ENCODE measurements around the gene ENG. TPM values are rescaled to one million over a fixed set of nuclear protein-coding genes. Genes with fewer than 3 reads are reported as not detected.

Gene ENG
- total RNA-seq, 1 experiment from 2014 or later, result 29.9 TPM

- no peak for DNase-seq (ENCODE audit: low spot score)
- intact Hi-C loops (cut with micrococcal nuclease; ENCODE audit: unreplicated experiment), result no loop called here
- no peak overlapping the region for H3K27ac ChIP-seq (ENCODE audit: low read depth, low read length, poor library complexity, severe bottlenecking)
- H3K36me3 ChIP-seq (ENCODE audit: insufficient read depth, low read length, poor library complexity, severe bottlenecking), result no peaks in the 10 kb centered on the region
- TF ChIP-seq EZH2 (IDR thresholded peaks at IDR 0.05; ENCODE audit: borderline replicate concordance, low read depth, low read length, poor library complexity, severe bottlenecking), result no peak
- TF ChIP-seq, protein P1, sequence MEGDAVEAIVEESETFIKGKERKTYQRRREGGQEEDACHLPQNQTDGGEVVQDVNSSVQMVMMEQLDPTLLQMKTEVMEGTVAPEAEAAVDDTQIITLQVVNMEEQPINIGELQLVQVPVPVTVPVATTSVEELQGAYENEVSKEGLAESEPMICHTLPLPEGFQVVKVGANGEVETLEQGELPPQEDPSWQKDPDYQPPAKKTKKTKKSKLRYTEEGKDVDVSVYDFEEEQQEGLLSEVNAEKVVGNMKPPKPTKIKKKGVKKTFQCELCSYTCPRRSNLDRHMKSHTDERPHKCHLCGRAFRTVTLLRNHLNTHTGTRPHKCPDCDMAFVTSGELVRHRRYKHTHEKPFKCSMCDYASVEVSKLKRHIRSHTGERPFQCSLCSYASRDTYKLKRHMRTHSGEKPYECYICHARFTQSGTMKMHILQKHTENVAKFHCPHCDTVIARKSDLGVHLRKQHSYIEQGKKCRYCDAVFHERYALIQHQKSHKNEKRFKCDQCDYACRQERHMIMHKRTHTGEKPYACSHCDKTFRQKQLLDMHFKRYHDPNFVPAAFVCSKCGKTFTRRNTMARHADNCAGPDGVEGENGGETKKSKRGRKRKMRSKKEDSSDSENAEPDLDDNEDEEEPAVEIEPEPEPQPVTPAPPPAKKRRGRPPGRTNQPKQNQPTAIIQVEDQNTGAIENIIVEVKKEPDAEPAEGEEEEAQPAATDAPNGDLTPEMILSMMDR (conservative IDR thresholded peaks at IDR 0.05; ENCODE audit: low read depth, low read length), result no peak
- no TSS peak for BruUV-seq (replicated peaks)
- peaks cover 7% of the 10 kb centered on the region for H3K4me1 ChIP-seq (ENCODE audit: insufficient read depth, low read length, poor library complexity, severe bottlenecking)
- H3K4me3 ChIP-seq (ENCODE audit: low read depth, low read length, poor library complexity, severe bottlenecking), result no peak overlapping the region
- POLR2A ChIA-PET (ENCODE audit: low non-redundant PET), result no interaction called here
- no peaks in the 10 kb centered on the region for H3K27me3 ChIP-seq (replicated peaks; ENCODE audit: insufficient read depth, low read depth, low read length, poor library complexity)
- CTCF ChIA-PET, result no interaction called here
- H3K9me3 ChIP-seq (ENCODE audit: low read depth, low read length, poor library complexity, severe bottlenecking), result no peaks in the 10 kb centered on the region
Measured at GRCh38 chr9:127769929-127770582, 84.4 kb downstream of the ENG start.

DNA sequence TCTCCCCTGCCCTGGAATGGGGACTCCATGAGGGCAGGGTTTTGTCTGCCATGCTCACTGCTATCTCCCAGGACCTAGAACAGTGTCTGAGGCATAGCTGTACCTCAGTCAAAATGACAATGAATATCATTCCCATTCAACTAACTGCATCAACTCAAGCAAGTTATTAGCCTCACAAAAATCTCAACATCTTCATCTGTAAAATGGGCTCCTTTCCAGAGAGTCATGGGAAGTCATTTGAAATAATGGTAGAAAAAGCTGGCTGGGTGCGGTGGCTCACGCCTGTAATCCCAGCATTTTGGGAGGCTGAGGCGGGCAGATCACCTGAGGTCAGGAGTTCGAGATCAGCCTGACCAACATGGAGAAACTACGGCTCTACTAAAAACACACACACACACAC is 85.4 kb downstream of the ENG start:
- Histone ChIP-seq H3K27me3 (replicated peaks; ENCODE audit: insufficient read depth, low read depth, low read length, poor library complexity) (no peaks in the 10 kb centered on the region), H3K27ac (ENCODE audit: low read depth, low read length, poor library complexity, severe bottlenecking) (no peak overlapping the region), H3K36me3 (ENCODE audit: insufficient read depth, low read length, poor library complexity, severe bottlenecking) (no peaks in the 10 kb centered on the region), H3K4me3 (ENCODE audit: low read depth, low read length, poor library complexity, severe bottlenecking) (no peak overlapping the region), H3K9me3 (ENCODE audit: low read depth, low read length, poor library complexity, severe bottlenecking) (no peaks in the 10 kb centered on the region), H3K4me1 (ENCODE audit: insufficient read depth, low read length, poor library complexity, severe bottlenecking) (peaks cover 7% of the 10 kb centered on the region)
- no TSS peak for BruUV-seq (replicated peaks)
- ChIA-PET POLR2A (ENCODE audit: low non-redundant PET) (no interaction called here), CTCF (no interaction called here)
- no peak for DNase-seq (ENCODE audit: low spot score)
- intact Hi-C loops (cut with micrococcal nuclease; ENCODE audit: unreplicated experiment), result no loop called here
- TF ChIP-seq, protein P1 (conservative IDR thresholded peaks at IDR 0.05; ENCODE audit: low read depth, low read length), result no peak
- TF ChIP-seq EZH2 (IDR thresholded peaks at IDR 0.05; ENCODE audit: borderline replicate concordance, low read depth, low read length, poor library complexity, severe bottlenecking), result no peak

- CTCF ChIA-PET, result no interaction called here
- BruUV-seq (replicated peaks), result no TSS peak
- H3K4me1 ChIP-seq (ENCODE audit: insufficient read depth, low read length, poor library complexity, severe bottlenecking), result peaks cover 7% of the 10 kb centered on the region
- POLR2A ChIA-PET (ENCODE audit: low non-redundant PET), result no interaction called here
- H3K36me3 ChIP-seq (ENCODE audit: insufficient read depth, low read length, poor library complexity, severe bottlenecking), result no peaks in the 10 kb centered on the region
- intact Hi-C loops (cut with micrococcal nuclease; ENCODE audit: unreplicated experiment), result no loop called here
- no peaks in the 10 kb centered on the region for H3K27me3 ChIP-seq (replicated peaks; ENCODE audit: insufficient read depth, low read depth, low read length, poor library complexity)
- no peak overlapping the region for H3K4me3 ChIP-seq (ENCODE audit: low read depth, low read length, poor library complexity, severe bottlenecking)
- H3K9me3 ChIP-seq (ENCODE audit: low read depth, low read length, poor library complexity, severe bottlenecking), result no peaks in the 10 kb centered on the region
- no peak overlapping the region for H3K27ac ChIP-seq (ENCODE audit: low read depth, low read length, poor library complexity, severe bottlenecking)
- no peak for DNase-seq (ENCODE audit: low spot score)
- TF ChIP-seq, protein P1 (conservative IDR thresholded peaks at IDR 0.05; ENCODE audit: low read depth, low read length), result no peak
- TF ChIP-seq EZH2 (IDR thresholded peaks at IDR 0.05; ENCODE audit: borderline replicate concordance, low read depth, low read length, poor library complexity, severe bottlenecking), result no peak
Measured at GRCh38 chr9:127768698-127769097, 85.8 kb downstream of the ENG start.

Data from A673 (cell line).